ENCODE results near the gene HES3. TPM values are rescaled to one million over a fixed set of nuclear protein-coding genes. Genes with fewer than 3 reads are reported as not detected.

The HES3 gene
- total RNA-seq, 1 donor from 2014 or later: not detected

DNA sequence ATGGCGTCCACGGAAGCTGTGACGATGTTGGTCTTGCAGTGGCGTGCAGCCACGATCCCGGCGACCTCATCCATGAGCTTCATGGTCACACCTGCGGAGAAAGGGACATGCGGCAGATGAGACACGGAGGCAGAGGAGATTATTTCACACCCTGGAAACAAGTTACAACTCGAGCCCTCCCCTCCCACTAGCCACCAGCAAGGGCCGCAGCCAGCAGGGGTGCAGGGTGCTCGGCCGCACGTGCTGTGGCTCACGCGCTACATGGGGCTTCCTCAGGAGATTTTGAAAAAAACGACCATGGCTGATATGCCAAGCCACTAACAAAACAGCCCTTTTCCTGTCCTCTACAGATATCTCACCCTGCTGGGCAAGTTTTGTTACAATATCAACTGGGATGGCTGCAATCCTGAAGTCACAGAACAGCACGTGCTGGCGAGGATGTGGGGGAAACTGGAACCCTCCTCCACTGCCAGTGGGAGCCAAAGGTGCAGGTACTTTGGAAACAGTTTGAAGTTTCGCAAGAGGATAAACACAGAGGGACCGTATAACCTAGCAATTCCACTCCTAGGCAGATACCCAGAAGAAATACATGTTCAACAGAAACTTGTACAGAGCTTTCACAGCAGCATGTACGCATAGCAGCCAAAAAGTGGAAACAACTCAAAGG lies 51.0 kb downstream of the HES3 start:
- Mint-ChIP-seq H3K4me3 (no peak overlapping the region), H3K9me3 (no peaks in the 10 kb centered on the region), H3K27ac (no peak overlapping the region), H3K27me3 (no peaks in the 10 kb centered on the region), H3K36me3 (no peaks in the 10 kb centered on the region), H3K4me1 (ENCODE audit: unreplicated experiment) (peaks cover 5% of the 10 kb centered on the region)
- TF ChIP-seq, protein P1, sequence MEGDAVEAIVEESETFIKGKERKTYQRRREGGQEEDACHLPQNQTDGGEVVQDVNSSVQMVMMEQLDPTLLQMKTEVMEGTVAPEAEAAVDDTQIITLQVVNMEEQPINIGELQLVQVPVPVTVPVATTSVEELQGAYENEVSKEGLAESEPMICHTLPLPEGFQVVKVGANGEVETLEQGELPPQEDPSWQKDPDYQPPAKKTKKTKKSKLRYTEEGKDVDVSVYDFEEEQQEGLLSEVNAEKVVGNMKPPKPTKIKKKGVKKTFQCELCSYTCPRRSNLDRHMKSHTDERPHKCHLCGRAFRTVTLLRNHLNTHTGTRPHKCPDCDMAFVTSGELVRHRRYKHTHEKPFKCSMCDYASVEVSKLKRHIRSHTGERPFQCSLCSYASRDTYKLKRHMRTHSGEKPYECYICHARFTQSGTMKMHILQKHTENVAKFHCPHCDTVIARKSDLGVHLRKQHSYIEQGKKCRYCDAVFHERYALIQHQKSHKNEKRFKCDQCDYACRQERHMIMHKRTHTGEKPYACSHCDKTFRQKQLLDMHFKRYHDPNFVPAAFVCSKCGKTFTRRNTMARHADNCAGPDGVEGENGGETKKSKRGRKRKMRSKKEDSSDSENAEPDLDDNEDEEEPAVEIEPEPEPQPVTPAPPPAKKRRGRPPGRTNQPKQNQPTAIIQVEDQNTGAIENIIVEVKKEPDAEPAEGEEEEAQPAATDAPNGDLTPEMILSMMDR (conservative IDR thresholded peaks at IDR 0.05): no peak
- no peak for DNase-seq (ENCODE audit: extremely low spot score, unreplicated experiment)

Other genes starting within 250 kb of the HES3 start
- 1.7 and 7.2 TPM in 2 replicates for gene KCNAB2, start 198.3 kb upstream of the HES3 start, total RNA-seq (ENCODE audit: low replicate concordance)
- 0.70 and 3.0 TPM in 2 replicates for gene CHD5, start 63.9 kb upstream of the HES3 start, total RNA-seq (ENCODE audit: low replicate concordance)
- 499 and 541 TPM in 2 replicates for gene RPL22, start 44.6 kb upstream of the HES3 start, total RNA-seq (ENCODE audit: low replicate concordance)
- 34.5 and 37.0 TPM in 2 replicates for gene RNF207, start 38.1 kb upstream of the HES3 start, total RNA-seq (ENCODE audit: low replicate concordance)
- gene ICMT, start 8.2 kb upstream of the HES3 start, total RNA-seq (ENCODE audit: low replicate concordance): 56.6 and 63.5 TPM in 2 replicates
- gene GPR153, start 16.9 kb downstream of the HES3 start, total RNA-seq (ENCODE audit: low replicate concordance): 6.1 and 8.5 TPM in 2 replicates
- 31.8 and 40.0 TPM in 2 replicates for gene ACOT7, start 149.6 kb downstream of the HES3 start, total RNA-seq (ENCODE audit: low replicate concordance)
- gene HES2, start 175.7 kb downstream of the HES3 start, total RNA-seq (ENCODE audit: low replicate concordance): 5.9 and 22.1 TPM in 2 replicates
- gene ESPN, start 180.6 kb downstream of the HES3 start, total RNA-seq (ENCODE audit: low replicate concordance): 13.8 and 15.6 TPM in 2 replicates
- 27.0 and 29.4 TPM in 2 replicates for gene TNFRSF25, start 222.0 kb downstream of the HES3 start, total RNA-seq (ENCODE audit: low replicate concordance)
- gene PLEKHG5, start 247.5 kb downstream of the HES3 start, total RNA-seq (ENCODE audit: low replicate concordance): 28.5 and 30.6 TPM in 2 replicates